Measurements from ENCODE around the gene RPL22.

GRCh38 chr1:6233376-6233775, 34.0 kb upstream of the RPL22 start:
- TF ChIP-seq POLR2A (IDR thresholded peaks at IDR 0.05; ENCODE audit: low read length): no peak
- TF ChIP-seq GATA1 (IDR thresholded peaks at IDR 0.05; ENCODE audit: low read depth, low read length): no peak
